HG02852 (cell line): ENCODE data around the gene CAMK1D.
"Not testable (repeated sequence)": the region's sequence is repeated elsewhere in the genome, so short reads cannot be mapped to it uniquely, and the experiment has no call there.

ENCODE experiments used
- ATAC-seq: cut with Tn5 transposase; IDR thresholded peaks from one replicate; pipeline ENCODE4 v1.9.1; 2021; ENCODE audit warnings: mild to moderate bottlenecking, moderate library complexity; ENCODE audit not compliant: unreplicated experiment

The CAMK1D gene

GRCh38 chr10:12340371-12340770 lies 9.0 kb upstream of the CAMK1D start:
- no peak for ATAC-seq

- no peak for ATAC-seq
Observed at GRCh38 chr10:12340937-12341336, 8.4 kb upstream of the CAMK1D start.

GRCh38 chr10:12341526-12341925 lies 7.8 kb upstream of the CAMK1D start:
- ATAC-seq = no peak

GRCh38 chr10:12344375-12345110 lies 4.8 kb upstream of the CAMK1D start:
- ATAC-seq = no peak

- no peak for ATAC-seq
Observed at GRCh38 chr10:12346707-12347106, 2.6 kb upstream of the CAMK1D start.

- no peak for ATAC-seq
Observed at GRCh38 chr10:12348294-12348869, 965 bp upstream of the CAMK1D start.

- peak; percentile 43 for ATAC-seq
Observed at GRCh38 chr10:12349629-12350166, 351 bp downstream of the CAMK1D start.

- ATAC-seq = peak; percentile 31
Observed at GRCh38 chr10:12350167-12350872, 973 bp downstream of the CAMK1D start.

GRCh38 chr10:12350925-12351324 lies 1.6 kb downstream of the CAMK1D start:
- no peak for ATAC-seq

- no peak for ATAC-seq
Observed at GRCh38 chr10:12351447-12351846, 2.1 kb downstream of the CAMK1D start.

- ATAC-seq = no peak
Observed at GRCh38 chr10:12351889-12352288, 2.5 kb downstream of the CAMK1D start.

GRCh38 chr10:12353399-12354242 lies 4.3 kb downstream of the CAMK1D start:
- ATAC-seq = no peak

- ATAC-seq = not testable (repeated sequence)
Observed at GRCh38 chr10:12354696-12355095, 5.3 kb downstream of the CAMK1D start.

- no peak for ATAC-seq
Observed at GRCh38 chr10:12355384-12355783, 6.0 kb downstream of the CAMK1D start.

- ATAC-seq = no peak
Observed at GRCh38 chr10:12357525-12358151, 8.3 kb downstream of the CAMK1D start.

GRCh38 chr10:12358863-12359564 lies 9.7 kb downstream of the CAMK1D start:
- ATAC-seq = no peak

GRCh38 chr10:12360461-12360860 lies 11.1 kb downstream of the CAMK1D start:
- ATAC-seq = no peak

GRCh38 chr10:12361115-12361514 lies 11.8 kb downstream of the CAMK1D start:
- ATAC-seq = not testable (repeated sequence)

- ATAC-seq = no peak
Observed at GRCh38 chr10:12364559-12364958, 15.2 kb downstream of the CAMK1D start.

GRCh38 chr10:12367272-12367671 lies 17.9 kb downstream of the CAMK1D start:
- ATAC-seq = no peak
